Stimulated activated CD4-positive, alpha-beta T cell treated with anti-CD3 and anti-CD28 coated beads, Interleukin-15, amount 100 ng/mL, for 1 hour (primary cell): Measurements from ENCODE around the gene SYNPO.

Experiments
- DNase-seq, 2 donors: peaks; one replicate each; pipeline ENCODE4 v3.0.0-alpha.2; 2020; ENCODE audit warnings: low read depth in 1 of 2, low spot score in 1 of 2

SYNPO gene, protein sequence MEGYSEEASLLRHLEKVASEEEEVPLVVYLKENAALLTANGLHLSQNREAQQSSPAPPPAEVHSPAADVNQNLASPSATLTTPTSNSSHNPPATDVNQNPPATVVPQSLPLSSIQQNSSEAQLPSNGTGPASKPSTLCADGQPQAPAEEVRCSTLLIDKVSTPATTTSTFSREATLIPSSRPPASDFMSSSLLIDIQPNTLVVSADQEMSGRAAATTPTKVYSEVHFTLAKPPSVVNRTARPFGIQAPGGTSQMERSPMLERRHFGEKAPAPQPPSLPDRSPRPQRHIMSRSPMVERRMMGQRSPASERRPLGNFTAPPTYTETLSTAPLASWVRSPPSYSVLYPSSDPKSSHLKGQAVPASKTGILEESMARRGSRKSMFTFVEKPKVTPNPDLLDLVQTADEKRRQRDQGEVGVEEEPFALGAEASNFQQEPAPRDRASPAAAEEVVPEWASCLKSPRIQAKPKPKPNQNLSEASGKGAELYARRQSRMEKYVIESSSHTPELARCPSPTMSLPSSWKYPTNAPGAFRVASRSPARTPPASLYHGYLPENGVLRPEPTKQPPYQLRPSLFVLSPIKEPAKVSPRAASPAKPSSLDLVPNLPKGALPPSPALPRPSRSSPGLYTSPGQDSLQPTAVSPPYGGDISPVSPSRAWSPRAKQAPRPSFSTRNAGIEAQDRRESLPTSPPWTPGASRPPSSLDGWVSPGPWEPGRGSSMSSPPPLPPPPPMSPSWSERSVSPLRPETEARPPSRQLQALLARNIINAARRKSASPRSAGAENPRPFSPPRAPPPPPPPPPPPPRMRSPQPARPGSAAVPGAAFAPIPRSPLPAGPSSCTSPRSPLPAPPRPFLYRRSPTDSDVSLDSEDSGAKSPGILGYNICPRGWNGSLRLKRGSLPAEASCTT

DNA sequence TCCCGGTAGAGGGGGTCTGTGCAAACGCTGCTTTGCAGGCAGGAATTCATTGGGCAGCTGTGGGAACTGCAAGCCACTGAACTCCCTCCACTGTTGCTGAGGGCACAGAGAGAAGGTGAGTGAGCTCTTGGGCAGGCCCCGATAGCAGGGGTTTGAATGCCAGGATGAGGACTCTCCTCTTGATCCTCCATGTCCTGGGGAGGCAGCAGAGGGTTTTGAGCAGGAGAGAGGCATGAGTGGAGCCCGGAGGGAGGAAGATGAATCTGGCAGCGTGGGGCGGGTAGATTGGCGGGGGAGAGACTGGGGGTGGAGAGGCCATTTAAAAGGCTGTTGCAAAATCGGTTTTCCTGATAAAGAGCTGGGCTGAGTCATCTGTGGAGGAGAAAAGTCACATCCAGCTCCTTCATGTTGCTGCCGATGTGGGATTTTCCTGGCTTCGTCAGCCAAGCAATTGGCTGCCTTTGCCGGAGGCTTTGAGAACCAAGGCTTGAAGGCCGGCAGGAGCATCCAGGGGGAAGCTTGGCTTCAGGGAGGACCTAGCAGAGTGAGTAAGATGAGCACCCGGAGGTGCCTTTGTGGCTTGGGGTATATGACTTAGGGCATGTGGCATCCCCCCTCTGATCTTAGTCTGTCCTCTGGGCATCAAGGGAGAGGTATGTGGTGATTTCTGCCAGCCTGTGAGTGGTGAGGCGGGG is at the start of gene SYNPO:
Gene SYNPO (plus strand): TSS at position 350 of the 695 bp plus-strand sequence. CDS start 7,616 bp downstream, outside the sequence.
- DNase-seq: no peak

DNA sequence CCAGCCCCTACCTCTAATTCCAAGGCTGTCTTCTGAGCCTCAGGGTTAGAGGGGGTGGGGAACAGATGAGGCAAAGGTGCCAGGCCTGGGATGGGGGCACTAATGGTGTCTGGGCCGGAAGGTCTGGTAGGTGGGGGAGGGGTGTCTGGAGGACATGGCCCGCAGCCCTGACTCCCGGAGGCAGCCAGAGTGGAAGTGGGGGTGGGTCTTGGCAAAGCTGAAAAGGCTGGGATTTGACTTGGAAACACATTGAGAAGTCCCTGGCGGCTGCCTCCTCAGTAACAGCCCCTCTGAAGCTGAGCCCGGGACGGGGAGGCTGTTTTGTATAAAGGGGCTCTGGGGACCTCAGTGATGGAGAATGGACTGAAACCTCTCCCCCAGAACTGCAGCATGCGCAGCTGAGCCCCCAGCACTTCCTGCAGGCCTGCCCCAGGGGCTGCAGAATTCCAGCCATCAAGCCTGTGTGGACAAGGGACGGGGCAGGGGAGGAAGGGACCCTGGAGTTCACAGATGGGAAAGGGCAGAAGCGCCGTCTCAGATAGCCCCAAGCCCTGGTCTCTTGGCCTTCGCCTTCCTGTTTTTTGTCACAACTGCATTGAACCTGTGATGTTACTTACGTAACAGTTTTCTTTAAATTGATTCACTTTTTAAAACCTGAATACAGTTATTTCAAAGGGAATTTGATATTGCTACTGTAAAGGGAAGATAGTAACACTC is 49.3 kb upstream of the SYNPO start:
- no peak for DNase-seq

DNA sequence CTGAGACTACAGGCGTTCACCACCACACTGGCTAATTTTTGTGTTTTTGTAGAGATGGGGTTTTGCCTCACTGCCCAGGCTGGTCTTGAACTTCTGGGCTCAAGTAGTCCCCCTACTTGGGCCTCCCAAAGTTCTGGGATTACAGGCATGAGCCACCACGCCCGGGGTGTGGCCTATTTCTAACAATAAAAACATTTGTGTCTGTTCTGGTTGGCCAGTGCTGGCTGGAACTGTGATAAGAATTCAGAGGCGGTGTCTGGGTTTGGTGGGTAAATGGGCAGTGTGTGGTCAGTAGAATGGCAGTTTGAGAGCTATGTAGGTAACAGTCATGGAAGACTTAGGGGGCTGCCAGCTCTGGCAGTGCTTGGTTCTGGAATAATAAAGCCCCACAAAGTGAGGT is 46.9 kb upstream of the SYNPO start:
- no peak for DNase-seq

DNA sequence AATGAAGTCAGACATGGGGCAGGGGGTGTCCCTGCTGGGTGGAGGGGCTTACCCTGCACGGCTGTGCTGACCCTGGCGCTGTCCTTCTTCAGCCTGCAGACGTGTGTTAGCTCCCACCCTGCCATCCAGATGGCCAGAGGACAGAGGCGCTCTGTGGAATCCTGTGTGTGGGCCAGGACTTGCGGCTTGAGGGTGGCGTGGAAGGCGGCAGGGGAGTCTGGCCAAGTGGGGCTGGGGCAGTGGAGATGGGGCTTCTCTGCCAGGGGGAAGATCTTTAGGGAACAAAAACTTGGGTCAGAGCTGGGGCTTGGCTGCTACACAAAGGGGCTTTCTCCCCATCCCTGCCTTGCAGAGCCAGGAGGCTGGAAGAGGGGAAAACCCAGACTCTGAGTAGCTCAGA is 46.5 kb upstream of the SYNPO start:
- no peak for DNase-seq

DNA sequence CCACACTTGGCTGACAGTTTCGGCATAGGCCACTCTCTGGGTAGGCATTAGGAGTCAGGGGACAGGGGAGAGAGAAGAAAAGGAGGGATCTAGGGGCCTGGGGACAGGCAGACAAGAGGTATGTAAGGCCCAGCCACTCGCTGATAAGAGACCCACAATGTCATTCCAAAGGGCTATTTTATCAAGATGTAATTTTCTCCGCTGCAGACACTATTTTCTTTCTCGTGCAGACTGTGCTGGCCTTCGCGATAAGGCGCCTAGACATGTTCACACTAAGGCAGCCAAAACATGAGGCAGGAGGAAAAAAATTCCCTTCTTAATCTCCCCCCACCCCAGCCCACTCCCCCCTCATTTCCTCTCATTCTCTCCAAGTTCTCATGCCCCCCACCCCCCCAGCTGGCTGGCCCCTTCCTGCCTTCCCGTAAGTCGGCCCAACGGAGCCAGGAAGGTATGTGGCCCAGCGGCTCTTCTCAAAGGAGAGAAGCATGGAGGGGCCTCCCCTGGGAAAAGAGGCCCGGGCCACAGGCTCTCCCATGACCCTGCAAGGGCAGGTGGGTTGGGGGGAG is 44.9 kb upstream of the SYNPO start:
- DNase-seq: no peak

DNA sequence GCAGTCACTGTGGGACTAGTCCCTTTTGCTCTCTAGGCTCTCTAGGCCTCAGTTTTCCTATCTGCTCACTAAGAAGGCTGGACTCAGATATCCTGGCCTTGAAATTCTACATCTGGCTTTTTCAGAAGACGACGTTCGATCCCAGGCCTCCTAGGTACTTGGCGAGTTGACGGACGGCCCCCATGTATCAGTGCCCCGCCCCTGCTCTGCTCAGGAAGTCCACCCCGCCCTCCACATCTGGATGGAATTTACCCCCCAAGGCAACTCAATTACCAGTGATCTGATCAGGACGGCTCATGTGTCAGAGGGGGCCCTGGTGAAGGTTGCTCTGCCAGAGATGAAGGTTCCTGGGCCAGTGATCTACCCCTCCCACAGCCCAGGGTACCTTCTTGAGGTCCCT is 44.1 kb upstream of the SYNPO start:
- no peak for DNase-seq

DNA sequence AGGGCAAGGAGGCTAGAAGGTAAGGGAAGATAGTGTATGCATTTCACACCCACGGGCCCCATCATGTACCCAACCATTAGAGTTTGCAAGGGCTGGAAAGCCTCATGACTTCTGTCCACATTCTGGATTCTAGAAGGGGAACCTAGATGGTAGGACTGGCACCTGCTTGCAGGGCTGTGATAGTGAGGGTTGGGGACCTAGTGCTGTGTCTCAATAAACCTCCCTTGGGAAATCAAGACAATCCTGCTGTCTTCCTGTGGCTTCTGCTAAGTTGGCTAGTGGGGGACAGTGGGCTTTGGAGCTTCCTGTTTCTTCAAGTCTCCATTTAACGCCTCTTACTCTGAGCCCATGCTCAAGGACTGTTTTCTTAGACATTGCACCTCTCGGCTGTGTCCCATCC is 43.6 kb upstream of the SYNPO start:
- DNase-seq: no peak

DNA sequence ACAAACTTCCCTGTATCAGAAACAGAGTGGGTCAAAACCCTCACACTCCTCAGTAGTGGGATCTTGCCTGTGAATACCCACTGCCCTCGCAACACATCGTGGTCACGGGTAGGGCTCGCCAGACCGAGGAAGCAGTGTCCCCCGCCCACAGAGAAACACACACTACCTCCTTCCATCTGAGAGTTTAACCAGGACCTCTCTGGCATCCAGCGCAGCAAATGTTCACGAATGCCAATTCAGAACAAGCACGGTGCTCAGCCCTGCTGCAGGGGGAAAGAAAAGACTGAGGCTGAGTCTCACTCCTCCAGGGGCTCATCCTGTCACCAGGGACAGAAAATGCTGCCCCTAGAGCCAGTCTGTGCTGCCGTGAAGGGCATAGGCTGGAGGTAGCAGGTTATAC is 42.5 kb upstream of the SYNPO start:
- no peak for DNase-seq

DNA sequence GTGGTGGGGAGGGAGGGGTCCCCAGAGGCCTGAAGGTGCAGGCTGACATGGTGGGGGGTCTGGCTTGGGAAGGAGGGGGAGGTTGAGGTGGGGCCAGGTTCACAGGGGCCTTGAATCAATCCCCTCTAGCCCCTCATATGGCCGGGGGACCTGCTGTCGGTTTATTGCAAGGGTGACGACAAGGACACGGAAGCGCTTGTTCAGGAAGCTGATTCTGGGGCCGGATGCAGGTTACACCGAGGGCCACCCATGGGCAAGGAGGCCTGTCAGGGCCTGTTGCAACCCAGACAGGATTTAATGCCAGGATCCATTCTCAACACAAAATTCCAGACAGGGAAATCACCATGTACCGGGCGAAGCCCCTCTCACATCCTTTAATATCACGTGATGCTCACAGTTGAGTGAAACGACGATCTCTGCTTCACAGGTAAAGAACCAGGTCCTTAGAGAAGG is 41.6 kb upstream of the SYNPO start:
- DNase-seq: no peak

DNA sequence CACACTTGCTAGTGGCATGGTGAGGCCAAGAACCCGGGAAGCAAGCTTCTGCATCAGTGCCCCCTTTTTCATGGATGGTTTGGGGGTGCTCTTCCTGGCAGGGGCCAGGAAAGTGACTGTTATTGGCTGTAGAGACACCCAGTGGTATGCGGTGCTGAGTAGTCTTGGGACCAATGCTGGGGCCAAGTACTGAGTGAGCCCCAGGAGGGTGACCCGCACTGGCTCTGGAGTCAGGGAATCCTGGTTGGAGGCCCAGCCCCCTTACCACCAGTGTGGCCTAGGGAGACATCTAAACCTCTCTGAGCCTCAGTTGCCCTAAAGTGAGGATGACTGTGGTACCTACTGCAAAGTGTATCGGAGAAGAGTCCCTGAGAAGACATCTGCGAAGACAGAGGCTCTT is 41.2 kb upstream of the SYNPO start:
- DNase-seq: no peak

DNA sequence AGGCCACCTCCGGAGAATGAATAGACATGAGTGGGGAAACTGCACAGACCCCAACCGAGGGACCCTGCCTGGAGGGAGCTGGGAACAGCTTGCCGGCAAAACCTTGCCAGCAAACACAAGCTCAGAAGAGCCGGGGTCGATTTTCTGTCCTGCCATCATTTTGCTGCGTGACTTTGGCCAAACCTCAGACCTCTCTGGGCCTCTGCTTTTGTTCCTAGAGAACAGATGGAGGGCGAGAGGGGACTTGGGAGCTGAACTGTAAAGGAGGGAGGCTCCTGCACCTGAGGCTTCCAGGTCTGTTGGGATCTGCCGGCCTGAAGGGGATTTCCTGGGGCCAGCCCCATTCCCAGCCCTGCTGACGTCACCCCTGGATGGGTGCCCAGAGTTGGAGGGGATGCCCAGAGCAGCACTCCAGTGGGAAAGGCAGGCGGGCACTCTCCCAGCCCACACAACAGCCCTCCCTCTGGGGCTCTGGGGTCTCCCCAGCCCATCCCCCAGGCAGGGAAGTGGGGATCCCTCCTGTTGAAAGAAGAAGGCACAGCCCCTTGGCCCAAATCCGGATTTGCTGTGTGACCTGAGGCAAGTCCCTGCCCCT is 40.4 kb upstream of the SYNPO start:
- no peak for DNase-seq

DNA sequence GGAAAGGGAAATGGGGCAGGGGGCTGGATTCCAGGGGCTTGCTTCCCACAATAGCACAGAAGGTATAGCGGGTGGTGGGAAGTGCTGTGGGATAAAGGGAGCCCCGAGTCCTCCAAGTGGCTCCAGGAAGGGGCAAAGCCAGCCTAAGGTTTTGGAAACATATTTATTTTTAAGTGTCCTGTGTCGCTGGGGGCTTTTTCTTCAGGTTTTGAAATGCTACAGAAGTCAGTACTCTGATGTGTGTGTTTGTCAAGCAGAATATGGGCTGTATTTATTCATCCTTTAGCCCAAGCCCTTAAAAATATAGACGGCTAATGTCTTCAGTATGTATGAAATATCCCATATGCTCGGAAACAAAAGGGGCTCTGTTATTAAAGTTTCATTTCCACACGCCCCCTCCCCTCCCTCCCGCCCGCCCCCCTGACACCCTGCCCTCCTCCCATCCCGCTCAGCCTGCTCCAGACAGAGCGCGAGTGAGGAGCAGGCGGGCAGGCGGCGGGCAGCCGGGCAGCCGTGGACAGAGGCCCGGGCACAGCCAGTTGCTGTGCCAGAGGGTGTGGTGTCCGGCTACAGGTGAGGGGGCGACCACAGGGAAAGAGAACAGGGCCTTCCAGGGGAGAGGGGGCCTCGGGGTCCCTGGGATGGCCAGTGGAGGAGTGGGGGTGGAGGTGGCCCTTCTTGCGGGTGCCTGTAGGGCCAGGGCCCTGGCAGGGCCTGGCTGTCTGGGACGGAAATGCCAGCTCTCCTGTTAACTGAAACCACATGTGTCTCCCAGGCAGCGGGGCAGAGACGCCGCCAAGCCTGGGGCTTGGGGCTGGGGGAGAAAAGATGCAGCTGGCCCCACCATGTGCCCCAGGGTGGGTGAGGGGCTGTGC is 39.6 kb upstream of the SYNPO start:
- no peak for DNase-seq

DNA sequence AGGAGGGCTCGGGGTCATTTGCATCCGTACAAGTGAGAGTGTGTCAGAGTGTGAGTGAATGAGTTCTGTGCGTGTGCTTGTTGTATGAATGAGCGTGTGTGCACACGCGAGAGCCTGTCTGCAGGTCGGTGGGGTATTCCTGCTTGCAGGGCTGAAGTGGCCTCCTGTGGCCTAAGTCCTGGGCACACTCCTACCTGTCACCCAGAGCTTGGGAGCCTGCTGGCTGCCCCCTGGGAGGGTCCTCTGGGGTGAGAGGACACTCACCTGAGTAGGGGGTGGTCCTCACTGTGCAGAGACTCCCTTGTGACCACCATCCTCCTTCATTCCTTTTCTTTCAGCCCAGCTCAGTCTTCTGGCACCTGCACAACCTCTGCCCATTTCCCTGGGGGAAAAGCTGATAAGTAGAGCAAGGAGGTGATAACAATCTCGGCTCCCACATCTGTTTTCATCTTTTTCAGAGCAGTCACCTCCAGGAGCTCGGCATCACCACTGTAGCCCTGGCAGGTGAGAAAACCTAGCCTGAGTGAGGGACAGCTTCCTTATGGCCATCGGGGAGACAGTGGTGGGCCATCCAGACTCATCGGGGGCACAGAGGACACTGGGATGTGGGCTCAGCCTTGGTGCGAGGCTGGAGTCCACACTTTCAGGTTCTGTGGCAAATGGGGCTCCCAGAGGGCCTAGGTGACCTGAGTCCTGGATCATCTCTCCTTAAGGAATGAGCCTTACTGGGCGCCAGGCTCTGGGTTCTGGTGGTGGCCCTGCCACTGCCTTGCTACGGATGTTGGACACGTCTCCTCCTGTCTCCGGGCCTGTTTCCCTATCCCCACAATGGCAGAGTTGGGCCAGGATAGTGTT is 38.7 kb upstream of the SYNPO start:
- no peak for DNase-seq

DNA sequence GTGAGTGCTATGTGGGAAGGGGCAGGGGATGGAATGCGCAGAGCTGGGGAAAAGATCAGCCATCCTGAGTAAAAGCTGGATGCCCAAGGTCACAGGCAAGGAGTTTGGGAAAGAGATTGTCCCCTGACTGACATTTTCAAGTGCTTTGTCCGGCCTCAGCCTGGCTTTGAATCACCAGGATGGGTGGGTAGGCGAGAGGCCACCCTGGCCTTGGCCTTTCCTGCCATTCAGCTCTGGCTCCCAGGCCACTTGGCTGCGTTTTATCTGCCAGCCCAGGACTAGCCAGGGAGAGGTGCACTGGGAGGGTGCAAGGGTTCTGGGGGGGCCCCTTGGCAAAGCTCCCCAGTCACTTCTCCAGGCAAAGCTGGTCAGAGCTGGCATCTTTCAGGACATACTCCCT is 37.4 kb upstream of the SYNPO start:
- no peak for DNase-seq

DNA sequence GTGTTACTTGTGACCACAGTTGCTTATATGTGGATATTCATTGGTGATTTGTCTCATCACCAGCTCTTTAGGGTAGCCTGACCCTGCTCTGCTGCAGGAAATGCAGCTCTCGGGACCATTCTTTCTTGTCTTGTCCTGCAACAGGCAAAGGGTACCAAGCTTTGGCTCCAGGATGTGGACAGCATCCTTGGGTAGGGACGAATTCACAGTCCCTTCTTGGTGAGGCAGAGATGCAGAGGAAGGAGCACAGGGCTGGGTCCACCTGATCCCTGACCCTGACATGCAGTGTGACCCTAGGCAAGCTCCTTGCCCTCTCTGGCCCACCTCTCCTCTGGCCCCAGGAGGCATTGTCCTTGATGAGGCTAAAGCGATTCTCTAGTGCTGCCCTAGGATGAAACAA is 37.0 kb upstream of the SYNPO start:
- DNase-seq: no peak

DNA sequence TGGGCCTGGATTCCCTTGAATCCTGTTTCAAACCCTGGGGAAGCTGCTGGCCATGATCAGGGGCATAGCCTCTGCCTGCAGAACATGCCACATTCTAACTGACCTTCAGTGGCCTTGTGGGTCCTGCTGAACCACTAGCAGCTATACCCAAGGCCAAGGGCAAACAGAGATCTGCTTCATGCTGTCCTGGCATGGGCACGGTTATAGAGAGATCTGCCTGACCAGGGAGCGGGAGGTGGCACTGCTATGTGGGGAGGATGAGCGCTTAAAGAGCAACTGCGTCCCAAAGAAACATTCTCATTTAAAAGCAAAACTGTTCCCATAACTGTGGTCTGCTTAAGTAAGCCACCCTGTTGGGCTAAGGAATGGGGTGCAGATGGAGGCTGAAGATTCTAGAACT is 36.5 kb upstream of the SYNPO start:
- no peak for DNase-seq

DNA sequence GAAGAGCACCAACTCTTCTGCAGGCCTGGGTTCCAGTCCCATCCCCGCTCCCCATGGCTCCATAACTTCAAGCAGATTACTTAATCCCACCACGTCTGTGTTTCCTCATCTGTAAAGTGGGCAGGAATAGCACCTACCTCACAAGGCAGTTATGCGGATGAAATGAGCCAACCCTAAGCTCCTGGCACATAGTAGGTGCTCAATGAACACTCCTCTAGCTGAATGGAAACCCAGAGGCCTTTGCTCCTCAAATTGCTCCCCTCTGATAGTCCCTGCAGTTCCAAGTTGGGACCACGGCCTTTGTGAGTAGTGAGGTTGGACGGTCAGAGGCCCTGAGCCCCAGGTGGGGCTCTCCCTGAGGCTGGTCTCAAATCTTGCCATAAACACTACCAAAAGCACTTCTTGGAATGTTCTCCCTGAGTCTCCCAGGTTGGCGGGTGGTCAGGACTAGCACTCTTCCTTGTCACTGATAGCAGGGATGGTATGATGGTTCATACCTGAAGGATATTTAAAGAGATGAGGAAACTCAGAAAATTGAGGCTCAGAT is 35.5 kb upstream of the SYNPO start:
- DNase-seq: no peak

DNA sequence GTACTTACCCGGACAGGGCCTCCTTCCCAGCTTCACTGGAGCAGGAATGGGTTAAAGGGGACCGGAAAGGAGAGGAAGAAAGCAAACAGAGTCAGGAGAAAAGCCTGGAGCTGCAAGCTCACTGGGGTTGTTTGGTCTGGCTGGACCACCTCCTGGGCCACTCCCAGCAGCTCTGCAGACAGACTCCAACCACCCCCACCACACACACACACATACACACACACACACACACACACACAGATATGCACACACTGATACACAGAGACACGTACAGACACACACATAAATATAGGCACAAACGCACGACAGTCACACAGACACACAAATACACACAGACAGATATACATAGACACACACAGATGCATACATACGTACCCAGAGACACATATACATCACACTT is 34.9 kb upstream of the SYNPO start:
- no peak for DNase-seq
